ENCODE results near the gene MYLK4.

The MYLK4 gene

DNA sequence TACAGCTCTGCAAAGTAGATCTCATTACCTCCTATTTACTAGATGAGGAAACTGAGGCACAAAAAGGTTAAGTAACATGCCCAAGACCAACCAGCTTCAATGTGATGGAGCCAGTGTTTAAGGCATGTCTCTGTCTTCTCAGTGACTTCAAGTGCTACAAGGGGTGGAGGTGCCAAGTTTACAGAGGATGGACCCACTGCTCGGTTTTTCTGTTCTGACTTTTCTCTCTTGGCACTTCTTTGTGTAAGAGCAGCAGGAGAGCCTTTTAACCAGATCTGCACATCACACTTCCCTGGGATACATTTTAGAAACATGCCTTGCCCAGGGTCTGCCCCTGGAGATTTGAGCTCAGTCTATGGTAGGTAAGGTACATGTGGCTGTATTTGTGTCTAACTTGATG lies 24.3 kb upstream of the MYLK4 start:
- no peak for DNase-seq

DNA sequence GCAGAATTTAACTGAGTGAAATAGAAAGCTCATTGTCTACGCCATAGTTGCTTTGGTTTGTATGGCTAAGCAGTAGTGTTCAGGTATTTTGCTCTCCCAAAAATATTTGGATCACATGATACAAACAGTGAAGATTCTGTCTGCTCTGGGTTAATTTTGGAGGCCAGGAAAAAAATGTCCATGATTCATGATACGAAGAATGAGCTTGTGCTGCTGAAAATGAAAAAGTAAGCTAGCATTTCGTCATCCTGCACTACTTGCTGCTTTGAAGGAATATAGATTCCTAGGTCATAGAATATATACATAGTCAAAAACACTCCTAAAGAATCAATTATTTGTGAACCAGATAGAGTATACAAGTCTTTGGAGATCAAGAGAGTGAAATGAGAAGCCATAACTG lies 22.7 kb upstream of the MYLK4 start:
- DNase-seq: no peak

DNA sequence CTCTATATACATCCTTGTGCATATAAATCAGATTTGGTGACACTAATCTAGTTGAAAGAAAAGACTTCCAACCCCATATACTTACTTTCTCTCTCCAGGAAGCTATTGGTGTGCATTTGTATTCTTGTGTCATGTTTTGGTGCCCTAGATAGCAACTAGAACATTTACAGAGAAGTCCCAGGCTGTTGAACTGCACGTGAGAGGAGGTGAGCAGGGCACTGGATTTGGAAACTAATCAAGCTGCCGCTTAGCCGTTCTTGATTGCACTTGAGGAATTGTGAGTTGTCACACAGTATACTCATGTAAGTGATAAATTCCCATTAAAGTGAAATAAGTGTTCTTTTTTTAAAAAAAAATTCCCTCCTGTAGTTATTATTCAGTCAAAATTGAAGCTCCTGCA lies 22.1 kb upstream of the MYLK4 start:
- no peak for DNase-seq

DNA sequence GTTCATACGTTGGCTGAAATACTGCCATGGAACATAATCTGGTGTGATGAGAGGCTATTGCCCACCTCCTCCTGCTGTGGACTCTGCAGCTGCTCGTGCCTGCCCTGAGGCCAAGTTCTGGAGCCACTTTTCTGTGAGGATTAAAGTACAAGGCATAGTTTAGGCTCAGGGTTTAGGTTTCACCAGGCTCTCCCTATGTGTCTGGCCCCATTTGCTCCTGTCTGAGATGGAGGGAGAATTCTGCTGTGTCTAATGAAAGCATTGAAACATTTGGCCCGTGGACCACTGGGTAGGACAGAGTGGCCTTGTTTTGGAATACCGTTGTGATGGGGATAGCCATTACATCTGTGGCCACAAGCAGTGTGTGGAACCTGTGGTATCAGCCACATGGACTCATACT lies 20.4 kb upstream of the MYLK4 start:
- no peak for DNase-seq

DNA sequence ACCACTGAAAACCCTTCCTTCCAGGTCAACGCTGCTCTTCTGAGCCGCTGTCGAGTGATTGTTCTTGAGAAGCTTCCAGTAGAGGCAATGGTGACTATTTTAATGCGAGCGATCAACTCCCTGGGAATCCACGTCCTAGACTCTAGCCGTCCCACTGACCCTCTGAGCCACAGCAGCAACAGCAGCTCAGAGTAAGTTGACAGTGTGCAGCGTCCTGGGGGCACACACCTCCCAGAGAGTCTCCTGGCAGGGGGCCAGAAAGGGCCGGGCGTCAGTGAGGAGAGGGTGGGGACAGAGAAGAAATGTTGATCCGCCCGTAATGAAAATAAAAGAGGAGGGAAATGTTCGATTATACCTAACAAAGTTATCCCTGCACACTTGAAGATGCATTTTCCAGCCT lies 19.4 kb upstream of the MYLK4 start:
- no peak for DNase-seq

DNA sequence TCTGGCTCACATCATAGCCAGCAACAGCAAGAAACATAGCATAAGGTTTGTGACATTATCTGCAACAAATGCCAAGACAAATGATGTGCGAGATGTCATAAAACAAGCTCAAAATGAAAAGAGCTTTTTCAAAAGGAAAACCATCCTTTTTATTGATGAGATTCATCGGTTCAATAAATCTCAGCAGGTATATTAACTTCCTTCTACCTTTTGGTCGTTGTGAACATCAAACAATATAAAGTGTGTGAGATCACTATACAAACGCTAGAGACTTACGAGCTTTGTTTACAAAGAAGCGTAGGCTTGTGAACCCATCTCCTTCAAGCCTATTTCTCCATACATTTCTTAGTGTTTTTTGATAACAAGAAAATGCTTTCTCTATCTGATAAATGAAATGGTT lies 18.0 kb upstream of the MYLK4 start:
- no peak for DNase-seq

DNA sequence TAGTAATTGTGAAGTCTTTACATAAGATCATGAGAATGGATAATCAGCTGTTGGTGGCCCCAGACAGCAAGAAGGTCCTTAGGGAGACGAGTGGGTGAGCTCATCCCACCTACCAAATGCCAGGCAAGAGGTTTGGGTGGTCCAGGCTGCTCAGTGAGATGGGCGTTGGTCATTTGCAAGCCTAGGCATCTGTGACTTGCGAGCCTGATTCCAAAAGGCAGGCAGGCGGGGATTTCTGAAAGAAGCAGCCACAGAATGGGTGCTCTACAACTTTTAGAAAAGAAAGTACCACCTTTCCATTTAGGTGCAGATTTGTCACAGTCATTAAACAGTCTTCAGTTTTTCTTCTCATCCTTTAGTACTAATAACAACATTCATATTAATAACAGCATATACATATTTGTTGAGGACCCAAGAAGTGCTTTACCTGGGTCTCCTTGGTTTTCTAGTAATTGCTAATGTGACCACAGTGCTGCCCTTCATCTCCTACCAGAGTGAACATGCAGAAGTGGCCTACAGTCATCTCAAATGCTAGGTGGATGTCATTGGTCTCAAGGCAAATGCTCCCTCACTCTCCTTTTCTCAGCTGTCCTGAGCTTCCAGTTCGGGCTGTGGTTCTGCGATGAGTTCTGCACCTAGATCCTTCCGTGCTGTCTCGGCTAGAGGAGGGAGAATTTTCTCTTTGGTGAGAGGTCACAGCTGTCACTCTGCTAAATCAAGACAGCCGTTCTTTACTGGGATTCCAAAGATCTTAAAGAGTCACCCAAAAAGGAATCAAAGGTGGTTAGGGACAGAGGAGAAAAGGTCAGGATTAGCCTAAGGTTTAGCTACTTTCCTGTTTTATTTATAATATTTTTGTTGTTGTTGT lies 17.2 kb upstream of the MYLK4 start:
- DNase-seq: no peak

DNA sequence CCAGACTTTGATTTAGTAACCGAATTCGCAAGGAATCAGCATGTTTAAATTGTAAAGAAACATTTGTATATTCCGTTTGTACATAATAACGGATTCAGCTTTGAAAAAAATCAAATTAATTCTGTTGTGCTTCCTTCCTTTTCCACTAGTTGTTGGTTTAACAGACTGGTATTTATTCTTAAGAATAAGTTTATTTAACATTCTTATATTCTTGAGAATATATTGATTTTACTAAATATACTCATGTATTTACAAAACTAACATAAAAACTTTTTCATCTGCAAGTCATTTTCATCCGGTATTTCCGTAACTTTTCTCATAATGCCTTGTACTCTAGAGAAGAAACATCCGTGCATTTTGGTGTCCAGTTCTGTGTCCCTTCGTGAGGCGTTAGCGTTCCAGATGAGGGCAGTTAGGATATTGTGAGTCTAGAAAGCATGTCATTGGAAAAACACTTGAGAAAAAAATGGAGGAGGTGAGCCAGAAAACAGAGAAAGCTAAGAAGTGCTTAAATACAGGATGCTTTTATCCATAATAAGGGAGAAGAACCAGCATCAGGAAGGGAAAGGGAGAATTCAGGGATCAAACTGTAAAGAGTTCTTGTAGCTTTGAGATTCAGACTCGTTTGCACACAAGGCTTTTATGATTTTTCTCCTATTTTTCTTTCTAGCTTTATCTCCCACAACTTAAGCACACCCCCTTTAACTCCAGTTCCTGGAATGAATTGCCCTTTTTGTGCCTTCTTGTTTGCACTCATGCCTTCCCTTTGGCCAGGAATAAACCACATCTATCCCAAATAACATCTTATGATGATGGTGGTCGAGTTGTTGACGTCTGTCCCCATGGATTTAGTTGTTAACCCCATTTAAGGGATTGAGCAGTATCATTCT lies 16.3 kb upstream of the MYLK4 start:
- DNase-seq: no peak

DNA sequence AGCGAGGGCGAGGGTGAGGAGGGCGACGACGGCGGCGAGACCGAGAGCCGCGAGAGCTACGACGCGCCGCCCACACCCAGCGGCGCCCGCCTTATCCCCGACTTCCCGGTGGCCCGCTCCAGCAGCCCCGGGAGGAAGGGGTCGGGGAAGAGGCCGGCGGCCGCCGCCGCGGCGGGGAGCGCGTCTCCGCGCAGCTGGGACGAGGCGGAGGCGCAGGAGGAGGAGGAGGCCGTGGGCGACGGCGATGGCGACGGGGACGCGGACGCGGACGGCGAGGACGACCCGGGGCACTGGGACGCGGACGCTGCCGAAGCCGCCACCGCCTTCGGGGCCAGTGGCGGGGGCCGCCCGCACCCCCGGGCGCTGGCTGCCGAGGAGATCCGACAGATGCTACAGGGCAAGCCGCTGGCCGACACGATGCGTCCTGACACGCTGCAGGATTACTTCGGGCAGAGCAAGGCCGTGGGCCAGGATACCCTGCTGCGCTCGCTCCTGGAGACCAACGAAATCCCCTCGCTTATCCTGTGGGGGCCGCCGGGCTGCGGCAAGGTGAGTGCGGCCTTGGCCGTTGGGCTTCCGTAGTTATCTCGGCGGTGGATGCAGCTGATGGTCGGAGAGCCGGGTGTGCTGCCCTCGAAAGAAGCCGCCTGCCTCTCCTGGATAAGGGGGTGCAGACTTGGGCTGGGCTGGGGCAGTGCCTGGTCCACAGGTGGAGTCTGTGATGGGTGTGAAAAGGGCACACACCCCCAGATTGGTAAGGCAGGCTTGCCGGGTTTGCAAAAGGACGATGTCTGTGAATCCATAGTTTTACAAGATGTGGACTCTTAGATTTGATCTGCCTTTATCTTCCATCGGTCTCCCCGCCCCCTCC lies 15.4 kb upstream of the MYLK4 start:
- peak; percentile 32 for DNase-seq

DNA sequence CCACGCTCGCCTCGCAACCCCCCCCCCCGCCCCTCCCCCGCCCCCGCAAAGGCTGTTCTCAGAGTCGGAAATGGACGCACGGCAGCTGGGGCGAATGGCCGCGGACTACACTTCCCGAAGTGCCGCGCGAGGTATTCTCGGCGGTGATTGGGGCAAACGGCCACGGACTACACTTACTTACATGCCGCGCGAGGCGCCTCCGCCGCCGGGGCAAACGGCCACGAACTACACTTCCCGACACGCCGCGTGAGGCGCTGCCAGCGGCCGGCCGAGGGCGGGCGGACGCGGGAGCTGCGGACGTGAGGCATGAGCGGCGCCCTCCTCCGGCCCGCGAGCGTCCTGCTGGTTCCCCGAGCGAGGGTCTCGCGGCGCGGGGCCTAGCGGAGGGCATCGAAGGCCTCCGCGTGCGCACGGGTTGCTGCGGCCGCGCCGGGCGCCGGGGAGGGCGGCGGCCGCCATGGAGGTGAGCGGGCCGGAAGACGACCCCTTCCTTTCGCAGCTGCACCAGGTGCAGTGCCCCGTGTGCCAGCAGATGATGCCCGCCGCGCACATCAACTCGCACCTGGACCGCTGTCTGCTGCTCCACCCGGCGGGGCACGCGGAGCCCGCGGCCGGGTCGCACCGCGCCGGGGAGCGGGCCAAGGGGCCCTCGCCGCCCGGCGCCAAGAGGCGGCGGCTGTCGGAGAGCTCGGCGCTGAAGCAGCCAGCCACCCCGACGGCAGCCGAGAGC lies 14.6 kb upstream of the MYLK4 start, which contains the start of gene WRNIP1:
WRNIP1 (plus strand) TSS at position 228 of the 730 bp plus-strand sequence; CDS start at position 458, 230 bp downstream.
- peak; percentile 98 for DNase-seq

DNA sequence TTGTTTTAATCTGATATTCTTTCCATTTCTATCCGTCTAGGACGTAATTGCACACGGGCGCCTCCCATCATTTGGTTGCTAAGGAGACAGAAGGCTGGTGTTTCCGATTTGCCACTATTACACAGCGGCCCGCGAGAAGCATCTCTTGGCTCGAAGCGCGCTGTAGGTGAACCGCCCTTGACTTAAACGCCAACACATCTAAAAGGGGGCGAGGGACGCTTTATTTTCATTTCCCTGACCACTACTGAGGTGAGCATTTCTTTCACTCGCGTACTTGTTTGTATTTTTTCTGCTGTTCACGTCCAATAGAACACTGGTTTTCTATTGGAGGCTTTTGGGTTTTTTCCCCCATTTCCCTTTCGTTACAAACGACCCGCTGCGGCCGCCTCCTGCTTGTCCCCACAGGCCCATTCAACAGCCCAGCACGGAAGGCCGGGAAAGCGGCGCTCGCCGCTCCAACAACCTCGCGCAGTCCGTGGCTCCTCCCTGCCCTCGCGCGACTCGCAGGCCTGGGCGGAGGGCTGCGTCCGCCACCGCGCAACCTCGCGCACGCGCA lies 14.0 kb upstream of the MYLK4 start:
- DNase-seq: peak; percentile 58

DNA sequence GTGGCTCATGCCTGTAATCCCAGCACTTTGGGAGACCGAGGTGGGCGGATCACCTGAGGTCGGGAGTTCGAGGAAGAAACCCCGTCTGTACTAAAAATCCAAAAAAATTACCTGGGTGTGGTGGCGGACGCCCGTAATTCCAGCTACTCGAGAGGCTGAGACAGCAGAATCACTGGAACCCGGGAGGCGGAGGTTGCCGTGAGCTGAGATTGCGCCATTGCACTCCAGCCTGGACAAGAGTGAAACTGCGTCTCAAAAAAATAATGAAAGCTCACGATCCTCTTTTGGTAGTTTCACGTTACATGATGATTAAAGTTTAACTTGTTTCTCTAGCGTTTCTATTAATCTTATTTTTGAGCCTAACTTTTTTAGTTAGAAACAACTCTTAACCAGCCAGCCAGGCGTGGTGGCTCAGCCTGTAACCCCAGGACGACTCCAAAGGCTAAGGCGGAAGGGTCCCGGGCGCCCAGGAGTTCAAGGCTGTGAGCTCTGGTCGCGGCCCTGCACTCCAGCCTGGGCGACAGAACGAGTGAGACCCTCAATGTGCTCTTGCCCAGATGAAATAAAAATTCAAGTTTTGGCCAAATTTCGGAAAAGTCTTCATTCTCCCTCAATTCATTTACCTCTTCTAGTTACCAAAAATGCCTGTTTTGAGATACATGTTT lies 13.3 kb upstream of the MYLK4 start:
- no peak for DNase-seq

DNA sequence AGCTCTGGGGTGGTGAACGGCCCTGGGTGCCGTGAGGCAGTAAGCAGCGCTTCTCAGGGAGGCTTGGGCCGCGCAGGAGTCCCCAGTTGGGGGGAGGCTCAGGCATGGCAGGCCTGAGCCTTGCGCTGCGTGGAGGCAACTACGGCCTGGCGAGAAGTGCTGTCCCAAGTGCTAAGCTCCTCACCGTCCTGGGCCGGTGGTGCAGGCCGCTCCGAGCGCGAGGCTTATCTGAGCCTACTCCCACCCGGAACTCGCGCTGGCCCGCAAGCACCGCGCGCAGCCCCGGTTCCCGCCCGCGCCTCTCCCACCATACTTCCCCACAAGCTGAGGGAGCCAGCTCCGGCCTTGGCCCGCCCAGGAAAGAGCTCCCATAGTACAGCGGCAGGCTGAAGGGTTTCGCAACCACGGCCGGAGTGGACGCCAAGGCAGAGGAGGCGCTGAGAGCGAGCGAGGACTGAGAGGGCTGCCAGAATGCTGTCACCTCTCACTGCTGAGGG lies 12.7 kb upstream of the MYLK4 start:
- no peak for DNase-seq

DNA sequence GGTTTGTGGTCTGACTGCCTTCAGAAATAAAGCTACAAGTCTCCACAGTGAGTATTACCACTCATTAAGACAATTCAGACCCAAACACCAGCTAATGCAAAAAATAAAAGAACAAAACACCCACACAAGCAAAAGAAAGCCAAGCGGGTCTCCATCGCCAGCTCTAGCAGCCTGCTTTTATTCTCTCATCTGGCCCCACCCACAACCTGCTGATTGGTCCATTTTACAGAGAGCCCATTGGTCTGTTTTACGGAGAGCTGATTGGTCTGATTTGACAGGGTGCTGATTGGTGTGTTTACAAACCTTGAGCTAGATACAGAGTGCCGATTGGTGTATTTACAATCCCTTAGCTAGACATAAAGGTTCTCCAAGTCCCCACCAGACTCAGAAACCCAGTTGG lies 12.1 kb upstream of the MYLK4 start:
- DNase-seq: peak; percentile 24

DNA sequence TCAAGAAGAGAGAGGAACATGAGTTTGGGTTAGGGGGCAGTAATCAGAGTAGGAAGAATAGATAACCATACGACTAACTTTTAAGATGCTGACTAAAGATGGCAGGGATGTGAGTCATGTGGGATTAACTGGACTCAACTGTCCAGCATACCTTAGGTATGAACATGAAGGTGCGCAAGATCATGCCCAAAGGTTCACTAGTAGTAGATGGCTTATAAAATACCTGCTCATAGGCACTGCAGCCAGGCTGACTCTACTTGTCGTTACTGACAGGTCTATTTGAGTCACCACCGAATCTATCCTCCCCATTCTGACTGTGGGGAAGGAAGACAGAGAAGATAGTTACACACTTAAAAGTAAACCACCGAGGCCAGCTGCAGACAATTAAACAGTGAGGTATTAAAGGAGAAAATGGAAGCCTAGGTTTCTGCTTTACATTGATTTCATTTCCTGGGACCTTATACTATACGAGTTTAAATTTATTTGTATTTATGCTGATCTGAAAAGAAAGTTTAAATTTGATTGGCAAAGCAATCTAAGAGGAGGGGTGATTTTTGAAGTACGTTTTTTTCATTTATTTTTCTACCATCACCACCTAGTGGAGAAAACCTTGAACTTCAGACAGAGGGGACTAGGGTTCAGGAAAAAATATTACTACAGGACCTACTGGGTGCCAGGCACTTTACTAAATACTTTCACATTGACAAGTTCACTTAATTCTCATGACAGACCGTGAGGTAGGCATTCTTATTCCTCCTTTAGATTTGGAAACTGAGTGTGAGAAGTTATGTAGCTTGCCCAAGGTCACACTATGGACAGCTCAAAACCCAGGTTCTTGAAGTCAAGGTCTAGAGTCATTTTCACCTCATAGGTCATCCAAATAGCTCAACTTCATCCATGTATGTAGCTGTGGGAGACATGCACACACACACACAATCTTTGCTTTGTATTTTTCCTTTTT lies 10.4 kb upstream of the MYLK4 start:
- DNase-seq: peak; percentile 28

DNA sequence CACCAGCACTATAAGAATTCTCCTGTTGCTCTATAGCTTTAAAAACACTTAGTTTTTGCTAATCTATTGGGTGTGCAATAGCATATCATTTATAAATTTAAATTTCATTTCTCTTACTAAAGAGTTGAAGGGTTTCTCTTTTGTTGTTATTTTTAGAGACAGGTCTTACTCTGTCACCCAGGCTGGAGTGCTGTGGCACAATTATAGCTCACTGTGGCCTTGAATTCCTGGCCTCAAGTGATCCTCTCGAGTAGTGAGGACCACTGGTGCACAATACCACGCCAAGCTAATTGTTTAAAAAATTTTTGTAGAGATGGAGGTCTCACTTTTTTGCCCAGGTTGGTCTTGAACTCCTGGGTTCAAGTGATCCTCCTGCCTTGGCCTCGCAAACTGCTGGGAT lies 8.3 kb upstream of the MYLK4 start:
- no peak for DNase-seq

DNA sequence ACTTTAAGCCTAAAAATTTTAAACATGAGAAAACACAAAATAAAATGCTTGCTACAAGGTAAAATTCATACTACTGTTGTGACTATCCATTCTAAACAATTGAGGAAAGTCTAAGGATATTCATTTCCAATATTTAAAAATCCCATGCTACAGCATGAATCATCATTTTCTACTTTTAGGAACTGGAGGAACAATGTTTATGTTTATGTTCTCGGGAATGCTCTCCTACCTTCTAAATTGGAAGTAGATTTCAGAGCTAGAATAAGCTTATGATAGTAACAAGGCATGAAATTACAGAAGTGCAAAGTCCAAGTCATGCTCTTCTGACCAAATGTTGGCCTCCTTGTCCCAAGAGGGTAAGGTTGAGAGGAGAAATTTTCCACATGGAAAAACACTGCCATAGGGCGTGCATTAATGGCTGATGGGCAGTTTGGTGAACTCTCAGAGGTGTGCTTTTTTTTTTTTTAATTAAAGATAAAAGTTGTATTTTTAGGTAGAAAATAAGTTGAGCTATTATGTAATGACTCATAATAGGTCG lies 6.0 kb upstream of the MYLK4 start:
- DNase-seq: no peak

DNA sequence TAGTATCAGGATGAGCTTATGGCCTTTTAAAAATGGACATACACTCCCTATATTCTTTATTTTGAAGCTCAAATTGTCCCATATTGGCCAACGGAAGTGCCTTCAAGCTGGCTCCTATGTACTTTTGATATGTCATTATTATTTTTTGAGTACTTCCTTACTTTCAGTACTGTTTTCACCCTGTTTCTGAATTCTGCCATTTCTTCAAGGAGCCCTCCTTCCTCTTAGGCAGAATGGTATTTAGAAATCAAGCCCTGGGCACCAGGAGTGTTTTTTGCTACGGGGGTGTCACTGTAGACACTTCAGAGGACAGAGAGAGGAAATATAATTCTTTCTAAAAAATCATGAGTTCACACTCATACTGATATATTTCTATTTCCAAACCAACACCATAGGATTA lies 5.5 kb upstream of the MYLK4 start:
- no peak for DNase-seq

DNA sequence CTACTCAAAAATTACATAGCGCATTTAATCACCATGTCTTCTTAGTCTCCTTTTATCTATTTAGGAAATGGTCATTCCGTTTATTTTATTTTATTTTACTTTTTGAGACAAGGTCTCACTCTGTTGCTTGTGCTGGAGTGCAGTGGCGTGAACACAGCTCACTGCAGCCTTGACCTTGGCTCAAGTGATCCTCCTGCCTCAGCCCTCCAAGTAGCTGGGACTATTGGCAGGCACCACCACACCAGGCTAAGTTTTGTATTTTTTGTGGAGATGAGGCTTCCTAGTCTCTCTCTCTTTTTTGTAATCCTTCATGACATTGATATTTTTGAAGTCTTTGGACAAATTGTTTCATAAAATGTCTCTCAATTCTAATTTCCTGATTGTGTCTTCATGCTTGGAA lies 4.7 kb upstream of the MYLK4 start:
- DNase-seq: no peak

DNA sequence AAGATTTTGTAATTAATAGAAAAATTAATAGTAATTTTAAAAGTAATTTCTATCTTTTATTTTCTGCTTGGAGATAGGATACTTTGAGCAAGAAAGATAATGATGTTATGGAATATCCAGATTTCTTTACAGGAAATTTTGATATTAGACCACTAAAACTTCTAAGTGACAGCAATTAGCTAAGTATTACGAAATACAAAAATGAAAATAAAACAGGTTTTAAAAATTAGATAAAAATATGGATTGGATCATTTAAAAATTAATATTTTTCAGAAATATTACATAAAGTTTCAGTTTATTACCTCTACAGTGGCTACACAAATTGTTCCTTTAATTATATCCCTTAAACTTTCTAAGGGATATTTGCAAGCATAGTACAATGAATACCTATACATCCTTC lies 4.2 kb upstream of the MYLK4 start:
- DNase-seq: no peak
